H1 (cell line): ENCODE data around the gene MS4A8. TPM values are rescaled to one million over a fixed set of nuclear protein-coding genes. Genes with fewer than 3 reads are reported as not detected.

Source experiments
- CTCF ChIA-PET: fragments of 300-600 bp; sonication (Branson Sonifier 250); formaldehyde crosslinking; loops from one replicate; lab custom pipeline; 2021; ENCODE audit not compliant: partially characterized antibody; lab: Charles Lee
- POLR2A ChIA-PET: fragments of 300-600 bp; sonication (Branson Sonifier 250); formaldehyde crosslinking; loops from one replicate; lab custom pipeline; 2021; ENCODE audit warnings: inconsistent platforms; ENCODE audit not compliant: partially characterized antibody; lab: Charles Lee
- DNase-seq, 2 experiments: peaks; one replicate each; pipeline versions ENCODE4 v3.0.0 to v3.0.0-alpha.2; 2010 to 2022; ENCODE audit warnings: low spot score in 2 of 2, low read depth in 1 of 2, mixed read lengths in 1 of 2
- FAIRE-seq: peaks from 2 replicates; lab custom pipeline; 2011; peaks lifted over from hg19 to GRCh38; lab: Jason Lieb, UNC
- H2AFZ ChIP-seq: 2 replicates; pipeline ENCODE4 v1.8.1; 2012; ENCODE audit warnings: low read length, inconsistent platforms
- H2AK5ac ChIP-seq: 2 replicates; pipeline ENCODE4 v1.6.1; 2013; ENCODE audit warnings: low read depth, low read length
- H2BK120ac ChIP-seq: replicated peaks from 2 replicates; pipeline ENCODE3; 2013; ENCODE audit warnings: low read depth, low read length, inconsistent platforms
- H2BK12ac ChIP-seq: 2 replicates; pipeline ENCODE4 v1.6.1; 2013; ENCODE audit warnings: low read depth, low read length
- H2BK15ac ChIP-seq: 2 replicates; pipeline ENCODE4 v1.6.1; 2013; ENCODE audit warnings: low read length
- H2BK20ac ChIP-seq: 2 replicates; pipeline ENCODE4 v1.6.1; 2013; ENCODE audit warnings: low read length
- H2BK5ac ChIP-seq: 2 replicates; pipeline ENCODE4 v1.6.1; 2013; ENCODE audit warnings: low read depth, low read length
- H3K14ac ChIP-seq: 2 replicates; pipeline ENCODE4 v1.6.1; 2013; ENCODE audit warnings: inconsistent platforms; ENCODE audit not compliant: insufficient read length
- H3K18ac ChIP-seq: 2 replicates; pipeline ENCODE4 v1.6.1; 2013; ENCODE audit warnings: low read length; ENCODE audit errors: extremely low read depth
- H3K23ac ChIP-seq: 2 replicates; pipeline ENCODE4 v1.6.1; 2013; ENCODE audit warnings: inconsistent platforms; ENCODE audit not compliant: insufficient read length
- H3K23me2 ChIP-seq: 2 replicates; pipeline ENCODE4 v1.6.1; 2013; ENCODE audit warnings: low read depth, low read length
- H3K27ac ChIP-seq: 2 replicates; pipeline ENCODE4 v1.6.1; 2011; ENCODE audit warnings: low read depth, low read length, inconsistent platforms
- H3K27me3 ChIP-seq, 4 experiments: replicated peaks in 1 of 4; 1 replicate in 1 of 4; 2 replicates in 3 of 4; pipeline versions ENCODE4 v1.6.1 to v1.8.1; 2011 to 2013; ENCODE audit warnings: low read length in 3 of 4, mild to moderate bottlenecking in 3 of 4, inconsistent platforms in 2 of 4, mixed read lengths in 2 of 4, moderate library complexity in 1 of 4; ENCODE audit not compliant: control insufficient read depth in 3 of 4, insufficient read depth in 3 of 4; ENCODE audit errors: extremely low read depth in 1 of 4
- H3K36me3 ChIP-seq, 4 experiments: 2 replicates each; pipeline versions ENCODE4 v1.6.1 to v1.8.1; 2011 to 2013; ENCODE audit warnings: mild to moderate bottlenecking in 4 of 4, low read length in 3 of 4, moderate library complexity in 2 of 4, control low read depth in 1 of 4, inconsistent platforms in 1 of 4; ENCODE audit not compliant: insufficient read depth in 4 of 4, control insufficient read depth in 2 of 4
- H3K4ac ChIP-seq: replicated peaks from 2 replicates; pipeline ENCODE3; 2013; ENCODE audit warnings: low read length, low read depth, mixed read lengths, inconsistent platforms; ENCODE audit not compliant: insufficient read length
- H3K4me1 ChIP-seq, 4 experiments: replicated peaks in 1 of 4; 1 replicate in 1 of 4; 2 replicates in 3 of 4; pipeline versions ENCODE4 v1.6.1 to v1.8.1; 2011 to 2013; ENCODE audit warnings: low read length in 3 of 4, inconsistent platforms in 2 of 4, mixed read lengths in 1 of 4; ENCODE audit not compliant: insufficient read depth in 4 of 4, control insufficient read depth in 3 of 4
- H3K4me2 ChIP-seq, 2 experiments: 2 replicates each; pipeline versions ENCODE4 v1.6.1 to v1.8.1; 2011 to 2013; ENCODE audit warnings: low read depth in 2 of 2, low read length in 2 of 2, control low read depth in 1 of 2, inconsistent platforms in 1 of 2, mild to moderate bottlenecking in 1 of 2; ENCODE audit not compliant: insufficient read depth in 1 of 2
- H3K4me3 ChIP-seq, 4 experiments: fragments of 200-600, 300-600 bp in 1 of 4; sonication (generic), shearing (Covaris generic), sonication (Bioruptor Twin) in 1 of 4; 2 replicates each; pipeline versions ENCODE4 v1.5.1 to v1.8.1; 2011 to 2016; ENCODE audit warnings: low read length in 4 of 4, low read depth in 3 of 4, control low read depth in 2 of 4, inconsistent platforms in 2 of 4, mild to moderate bottlenecking in 2 of 4, mixed read lengths in 1 of 4, moderate library complexity in 1 of 4; ENCODE audit not compliant: insufficient read depth in 2 of 4; ENCODE audit errors: extremely low read depth in 1 of 4
- H3K56ac ChIP-seq: replicated peaks from 2 replicates; pipeline ENCODE3; 2013; ENCODE audit warnings: low read depth, mild to moderate bottlenecking, mixed read lengths, low read length, inconsistent platforms; ENCODE audit not compliant: insufficient read length
- H3K79me1 ChIP-seq: 2 replicates; pipeline ENCODE4 v1.6.1; 2013; ENCODE audit warnings: low read depth, low read length, control low read depth
- H3K79me2 ChIP-seq, 2 experiments: 2 replicates each; pipeline versions ENCODE4 v1.6.1 to v1.8.1; 2012 to 2013; ENCODE audit warnings: low read length in 2 of 2, mild to moderate bottlenecking in 2 of 2, inconsistent platforms in 1 of 2; ENCODE audit not compliant: insufficient read depth in 2 of 2, control insufficient read depth in 1 of 2
- H3K9ac ChIP-seq, 4 experiments: replicated peaks in 1 of 4; 1 replicate in 1 of 4; 2 replicates in 3 of 4; pipeline versions ENCODE4 v1.6.1 to v1.8.1; 2011 to 2013; ENCODE audit warnings: low read depth in 3 of 4, low read length in 3 of 4, control low read depth in 2 of 4, mild to moderate bottlenecking in 2 of 4, moderate library complexity in 2 of 4, inconsistent platforms in 1 of 4; ENCODE audit errors: extremely low read depth in 1 of 4
- H3K9me3 ChIP-seq, 2 experiments: 2 replicates each; pipeline versions ENCODE4 v1.6.1 to v1.8.1; 2012 to 2013; ENCODE audit warnings: mild to moderate bottlenecking in 2 of 2, moderate library complexity in 2 of 2, control low read depth in 1 of 2, inconsistent platforms in 1 of 2, low read depth in 1 of 2, low read length in 1 of 2, mixed read lengths in 1 of 2; ENCODE audit not compliant: insufficient read depth in 2 of 2
- H4K20me1 ChIP-seq, 2 experiments: replicated peaks in 1 of 2; 2 replicates each; pipeline versions ENCODE3 to v1.8.1; 2011 to 2013; ENCODE audit warnings: inconsistent platforms in 2 of 2, low read length in 2 of 2, mild to moderate bottlenecking in 1 of 2; ENCODE audit not compliant: insufficient read depth in 2 of 2, control insufficient read depth in 1 of 2
- H4K5ac ChIP-seq: 2 replicates; pipeline ENCODE4 v1.6.1; 2013; ENCODE audit warnings: low read length, low read depth, mixed read lengths, inconsistent platforms; ENCODE audit not compliant: insufficient read length
- H4K8ac ChIP-seq: 2 replicates; pipeline ENCODE4 v1.8.0; 2013; ENCODE audit warnings: mild to moderate bottlenecking, moderate library complexity, low read length, inconsistent platforms; ENCODE audit not compliant: insufficient read depth; ENCODE audit errors: extremely low read depth
- H4K91ac ChIP-seq: replicated peaks from 2 replicates; pipeline ENCODE3; 2013; ENCODE audit warnings: low read length, mixed read lengths, inconsistent platforms; ENCODE audit not compliant: insufficient read length
- CBX8 ChIP-seq: fragments of 300-800, 300-1000 bp; sonication (generic); IDR thresholded peaks from 2 replicates; pipeline ENCODE4 v1.7.1; 2016; ENCODE audit warnings: low read depth, low read length, borderline replicate concordance
- EP300 ChIP-seq, 2 experiments: IDR thresholded peaks; 1 replicate in 1 of 2; 2 replicates in 1 of 2; pipeline ENCODE4 v1.6.1; 2011 to 2012; ENCODE audit warnings: low read depth in 2 of 2, low read length in 2 of 2, mild to moderate bottlenecking in 2 of 2, borderline replicate concordance in 1 of 2, inconsistent platforms in 1 of 2, moderate library complexity in 1 of 2
- FOSL1 ChIP-seq: IDR thresholded peaks from 2 replicates; pipeline ENCODE4 v1.6.1; 2011; ENCODE audit warnings: mild to moderate bottlenecking, low read depth, low read length, moderate library complexity; ENCODE audit not compliant: insufficient read depth
- RFX5 ChIP-seq: IDR thresholded peaks from 2 replicates; pipeline ENCODE4 v1.6.1; 2011; ENCODE audit warnings: low read depth, low read length, improper control_type of control experiment, borderline replicate concordance
- SIRT6 ChIP-seq: IDR thresholded peaks from one replicate; pipeline ENCODE4 v1.7.1; 2012; ENCODE audit warnings: low read length, inconsistent platforms
- SIX5 ChIP-seq: IDR thresholded peaks from 2 replicates; pipeline ENCODE4 v1.6.1; 2011; ENCODE audit warnings: mild to moderate bottlenecking, low read depth, low read length
- SP4 ChIP-seq: IDR thresholded peaks from 2 replicates; pipeline ENCODE4 v1.6.1; 2012; ENCODE audit warnings: low read length, inconsistent platforms
- SRF ChIP-seq: IDR thresholded peaks from 2 replicates; pipeline ENCODE4 v1.6.1; 2011; ENCODE audit warnings: mild to moderate bottlenecking, low read depth, low read length, moderate library complexity
- TAF1 ChIP-seq: IDR thresholded peaks from 2 replicates; pipeline ENCODE4 v1.6.1; 2011; ENCODE audit warnings: mild to moderate bottlenecking, low read depth, low read length
- USF2 ChIP-seq: IDR thresholded peaks from 2 replicates; pipeline ENCODE4 v1.6.1; 2011; ENCODE audit warnings: low read length, improper control_type of control experiment
- ZNF274 ChIP-seq: IDR thresholded peaks from 2 replicates; pipeline ENCODE4 v1.7.0; 2012; ENCODE audit warnings: low read length, borderline replicate concordance; ENCODE audit errors: extremely low read depth
- WGBS, 2 experiments: shearing (Covaris generic) in 1 of 2; methylation state at CpG; one replicate each; pipeline versions ENCODE4 v1.1.6 to v1.1.7; 2013 to 2015; ENCODE audit warnings: low lambda C conversion rate in 2 of 2, mixed read lengths in 2 of 2, inconsistent platforms in 1 of 2, low coverage in 1 of 2, missing lambda C conversion rate in 1 of 2; ENCODE audit not compliant: insufficient replicate concordance in 2 of 2, insufficient coverage in 1 of 2, insufficient read length in 1 of 2; ENCODE audit errors: extremely low coverage in 1 of 2, missing lambda C conversion rate in 1 of 2; 5-methylcytosine and 5-hydroxymethylcytosine counted together
- polyA plus RNA-seq, 7 experiments: library from polyadenylated mRNA; depleted of rRNA in 3 of 7; stranded (reverse) in 5 of 7; unstranded in 2 of 7; fragments of >200 nt in 5 of 7; fragments of 200-250 nt in 2 of 7; gene quantifications; 1 replicate in 5 of 7; 2 replicates in 1 of 7; 4 replicates in 1 of 7; pipeline versions ENCODE4 v1.2.1 to v1.2.3, GENCODE V29; 2011 to 2013; ENCODE audit warnings: missing spikeins in 2 of 7, mixed read lengths in 2 of 7
- total RNA-seq: library from RNA; stranded (reverse); fragmentation: NEBNext Ultra II Directional; extraction: Animal tissue kit (Norgen Biotek cat#: 25700); gene quantifications from 2 replicates; pipeline ENCODE4 v1.2.1, GENCODE V29; 2021

The MS4A8 gene
- total and polyA plus RNA-seq, 2 of the 8 experiments (the other 6 are each of a cell fraction or from before 2014, with no cell fraction given): not detected

- TF ChIP-seq SIX5: no peak
- TF ChIP-seq SRF: no peak
- TF ChIP-seq CBX8: no peak
- no peak for TF ChIP-seq ZNF274
- no peak for TF ChIP-seq TAF1
- TF ChIP-seq SIRT6: no peak
- TF ChIP-seq RFX5: no peak
- TF ChIP-seq USF2: no peak
- no peak for TF ChIP-seq FOSL1
- TF ChIP-seq SP4: no peak
- TF ChIP-seq EP300 (IDR thresholded peaks at IDR 0.05; ENCODE audit: borderline replicate concordance in 1 of 2, low read depth in 2 of 2, low read length in 2 of 2): no peak
- no peak overlapping the region for H3K9ac ChIP-seq
- H2BK12ac ChIP-seq: no peak overlapping the region
- no peak overlapping the region for H3K27ac ChIP-seq
- ChIA-PET POLR2A (no interaction called here), CTCF (no interaction called here)
- 92% methylated on average over 3 of the region's 3 CpGs; no CpG with 5 or more reads in 1 of the 2 experiments for WGBS, 2 experiments
- no peak overlapping the region for H2BK15ac ChIP-seq
- H2BK120ac ChIP-seq: no peak overlapping the region
- H3K4me2 ChIP-seq: no peak overlapping the region
- H4K5ac ChIP-seq: no peak overlapping the region
- no peak overlapping the region for H2AFZ ChIP-seq
- no peak overlapping the region for H3K56ac ChIP-seq
- no peak overlapping the region for H4K8ac ChIP-seq
- FAIRE-seq (no peak), DNase-seq (no peak)
- no peaks in the 10 kb centered on the region for H3K27me3 ChIP-seq
- H3K79me2 ChIP-seq: no peaks in the 10 kb centered on the region
- no peak overlapping the region for H3K23ac ChIP-seq
- no peaks in the 10 kb centered on the region for H3K79me1 ChIP-seq
- no peak overlapping the region for H3K18ac ChIP-seq
- H3K23me2 ChIP-seq: no peaks in the 10 kb centered on the region
- H3K36me3 ChIP-seq: no peaks in the 10 kb centered on the region
- no peak overlapping the region for H4K91ac ChIP-seq
- H2BK5ac ChIP-seq: no peak overlapping the region
- H3K4me1 ChIP-seq: no peaks in the 10 kb centered on the region
- H4K20me1 ChIP-seq: no peaks in the 10 kb centered on the region
- no peak overlapping the region for H2BK20ac ChIP-seq
- peaks cover 10 to 20% of the 10 kb centered on the region in 2 experiments for H3K9me3 ChIP-seq
- H3K4ac ChIP-seq: no peak overlapping the region
- no peak overlapping the region for H3K14ac ChIP-seq
- no peak overlapping the region for H2AK5ac ChIP-seq
- H3K4me3 ChIP-seq: no peak overlapping the region
Observed at GRCh38 chr11:60672255-60672654, 27.2 kb upstream of the MS4A8 start.
